Progenitor cell of endocrine pancreas (in vitro differentiated cells): ENCODE measurements around the gene CRYAA. TPM values are rescaled to one million over a fixed set of nuclear protein-coding genes. Genes with fewer than 3 reads are reported as not detected.

Experiments used
- DNase-seq: peaks from one replicate; pipeline ENCODE4 v3.0.0; 2021; ENCODE audit warnings: low spot score; ENCODE audit not compliant: unreplicated experiment
- H3K27ac Mint-ChIP-seq: 2 replicates; pipeline ENCODE4 v1.8.0; 2021; ENCODE audit warnings: mild to moderate bottlenecking, moderate library complexity, mixed read lengths
- H3K27me3 Mint-ChIP-seq: 2 replicates; pipeline ENCODE4 v1.8.0; 2021; ENCODE audit warnings: mixed read lengths
- H3K36me3 Mint-ChIP-seq: 2 replicates; pipeline ENCODE4 v1.8.0; 2022; ENCODE audit warnings: mixed read lengths; ENCODE audit not compliant: insufficient read depth
- H3K4me1 Mint-ChIP-seq: 2 replicates; pipeline ENCODE4 v1.8.0; 2021; ENCODE audit warnings: low read depth, mixed read lengths
- H3K4me3 Mint-ChIP-seq: 2 replicates; pipeline ENCODE4 v1.8.0; 2021; ENCODE audit warnings: low read depth, mild to moderate bottlenecking, moderate library complexity, mixed read lengths
- H3K9me3 Mint-ChIP-seq: 2 replicates; pipeline ENCODE4 v1.8.0; 2021; ENCODE audit warnings: low read depth, mixed read lengths
- total RNA-seq: library from RNA; stranded (reverse); gene quantifications from 2 replicates; pipeline ENCODE4 v1.2.1, GENCODE V29; 2021
- TF ChIP-seq, protein P1 (sequence below): fragments of 200-600 bp; sonication (generic); IDR thresholded peaks from one replicate; pipeline ENCODE4 v1.5.0; 2021; ENCODE audit warnings: antibody characterized with exemption, mild to moderate bottlenecking; ENCODE audit not compliant: unreplicated experiment

Gene CRYAA
- total RNA-seq, 1 donor from 2014 or later: not detected

DNA sequence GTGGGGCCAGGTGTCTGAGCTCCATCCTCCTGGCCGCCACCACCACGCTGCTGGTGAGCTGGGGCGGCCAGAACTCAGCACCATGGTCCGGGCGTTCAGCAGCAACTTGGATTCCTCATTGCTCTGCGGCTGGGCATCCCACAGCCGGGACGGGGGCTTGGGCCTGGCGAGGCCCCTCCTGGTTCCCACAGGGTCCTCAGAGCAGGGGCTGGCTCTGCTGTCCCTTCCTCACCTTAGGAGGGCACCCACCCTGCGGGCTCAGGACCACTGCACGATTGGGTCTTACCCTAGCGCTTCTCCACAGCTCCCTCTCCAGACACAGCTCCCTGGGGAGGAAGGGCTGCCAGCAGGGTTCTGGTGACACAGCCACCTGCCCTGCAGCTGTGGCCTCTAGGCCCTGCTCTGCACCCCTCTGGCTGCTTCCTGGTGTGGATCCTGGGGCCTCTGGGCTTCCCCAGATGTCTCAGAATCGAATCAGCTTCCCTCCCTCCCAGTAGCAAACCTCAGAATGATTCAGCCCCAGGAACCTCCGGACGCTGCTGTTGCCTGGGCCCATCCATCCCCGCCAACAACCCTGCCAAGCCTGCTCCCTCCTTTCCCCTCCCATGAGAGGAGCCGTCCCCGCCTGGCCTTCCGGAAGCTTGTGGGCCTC, 25.0 kb downstream of the CRYAA start:
- Mint-ChIP-seq H3K4me3 (no peak overlapping the region), H3K9me3 (peaks cover 6% of the 10 kb centered on the region), H3K4me1 (peaks cover 20% of the 10 kb centered on the region)

DNA sequence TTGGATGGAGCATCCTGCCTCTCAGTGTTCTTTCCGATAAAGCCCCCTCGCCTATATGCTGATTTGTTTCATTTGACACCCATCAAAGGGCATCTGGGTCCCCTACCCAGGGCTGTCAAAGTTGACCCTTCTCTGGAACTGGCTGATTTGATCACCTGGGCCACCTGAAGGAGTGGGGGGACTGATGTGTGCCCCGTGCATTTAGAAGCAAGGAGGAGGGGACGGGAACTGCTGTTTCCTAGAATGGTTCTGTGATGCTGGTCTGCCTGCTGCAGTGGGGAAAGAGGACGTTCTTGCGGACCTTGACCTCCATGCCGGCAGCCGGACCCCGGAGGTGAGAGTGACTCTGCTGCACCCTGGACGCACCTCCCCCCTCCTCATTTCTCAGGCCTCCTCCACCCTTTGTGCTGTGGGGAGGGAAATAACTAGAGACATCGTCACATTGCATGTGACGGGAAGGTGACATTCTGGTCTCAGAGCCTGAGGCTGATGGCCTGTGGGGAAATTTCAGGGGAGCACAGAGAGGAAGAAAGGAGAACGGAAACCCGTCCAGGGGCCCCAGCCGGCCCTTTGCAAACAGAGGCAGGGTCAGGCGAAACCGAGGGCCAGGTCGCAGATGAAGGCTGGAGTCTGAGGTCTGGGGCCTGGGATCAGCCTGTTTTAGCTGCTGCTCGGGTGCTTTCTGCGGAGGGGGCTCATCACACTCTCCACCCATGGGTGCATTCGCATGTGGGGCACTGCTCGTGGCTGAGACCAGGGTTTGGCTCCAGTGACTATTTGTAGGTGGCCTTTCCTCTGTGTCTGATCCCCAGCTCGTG, 25.7 kb downstream of the CRYAA start:
- Mint-ChIP-seq H3K36me3 (no peaks in the 10 kb centered on the region), H3K4me3 (no peak overlapping the region), H3K27me3 (peaks cover 43% of the 10 kb centered on the region), H3K4me1 (peaks cover 20% of the 10 kb centered on the region), H3K27ac (peak overlapping the region; percentile 39), H3K9me3 (peaks cover 6% of the 10 kb centered on the region)
- TF ChIP-seq, protein P1, sequence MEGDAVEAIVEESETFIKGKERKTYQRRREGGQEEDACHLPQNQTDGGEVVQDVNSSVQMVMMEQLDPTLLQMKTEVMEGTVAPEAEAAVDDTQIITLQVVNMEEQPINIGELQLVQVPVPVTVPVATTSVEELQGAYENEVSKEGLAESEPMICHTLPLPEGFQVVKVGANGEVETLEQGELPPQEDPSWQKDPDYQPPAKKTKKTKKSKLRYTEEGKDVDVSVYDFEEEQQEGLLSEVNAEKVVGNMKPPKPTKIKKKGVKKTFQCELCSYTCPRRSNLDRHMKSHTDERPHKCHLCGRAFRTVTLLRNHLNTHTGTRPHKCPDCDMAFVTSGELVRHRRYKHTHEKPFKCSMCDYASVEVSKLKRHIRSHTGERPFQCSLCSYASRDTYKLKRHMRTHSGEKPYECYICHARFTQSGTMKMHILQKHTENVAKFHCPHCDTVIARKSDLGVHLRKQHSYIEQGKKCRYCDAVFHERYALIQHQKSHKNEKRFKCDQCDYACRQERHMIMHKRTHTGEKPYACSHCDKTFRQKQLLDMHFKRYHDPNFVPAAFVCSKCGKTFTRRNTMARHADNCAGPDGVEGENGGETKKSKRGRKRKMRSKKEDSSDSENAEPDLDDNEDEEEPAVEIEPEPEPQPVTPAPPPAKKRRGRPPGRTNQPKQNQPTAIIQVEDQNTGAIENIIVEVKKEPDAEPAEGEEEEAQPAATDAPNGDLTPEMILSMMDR: no peak
- peak; percentile 8 for DNase-seq

More for the DNA sequence above, 25.0 kb downstream of the CRYAA start:
- TF ChIP-seq, protein P1: no peak
- no peak overlapping the region for H3K27ac Mint-ChIP-seq
- H3K36me3 Mint-ChIP-seq: no peaks in the 10 kb centered on the region
- DNase-seq: peak; percentile 8
- H3K27me3 Mint-ChIP-seq: peaks cover 43% of the 10 kb centered on the region

DNA sequence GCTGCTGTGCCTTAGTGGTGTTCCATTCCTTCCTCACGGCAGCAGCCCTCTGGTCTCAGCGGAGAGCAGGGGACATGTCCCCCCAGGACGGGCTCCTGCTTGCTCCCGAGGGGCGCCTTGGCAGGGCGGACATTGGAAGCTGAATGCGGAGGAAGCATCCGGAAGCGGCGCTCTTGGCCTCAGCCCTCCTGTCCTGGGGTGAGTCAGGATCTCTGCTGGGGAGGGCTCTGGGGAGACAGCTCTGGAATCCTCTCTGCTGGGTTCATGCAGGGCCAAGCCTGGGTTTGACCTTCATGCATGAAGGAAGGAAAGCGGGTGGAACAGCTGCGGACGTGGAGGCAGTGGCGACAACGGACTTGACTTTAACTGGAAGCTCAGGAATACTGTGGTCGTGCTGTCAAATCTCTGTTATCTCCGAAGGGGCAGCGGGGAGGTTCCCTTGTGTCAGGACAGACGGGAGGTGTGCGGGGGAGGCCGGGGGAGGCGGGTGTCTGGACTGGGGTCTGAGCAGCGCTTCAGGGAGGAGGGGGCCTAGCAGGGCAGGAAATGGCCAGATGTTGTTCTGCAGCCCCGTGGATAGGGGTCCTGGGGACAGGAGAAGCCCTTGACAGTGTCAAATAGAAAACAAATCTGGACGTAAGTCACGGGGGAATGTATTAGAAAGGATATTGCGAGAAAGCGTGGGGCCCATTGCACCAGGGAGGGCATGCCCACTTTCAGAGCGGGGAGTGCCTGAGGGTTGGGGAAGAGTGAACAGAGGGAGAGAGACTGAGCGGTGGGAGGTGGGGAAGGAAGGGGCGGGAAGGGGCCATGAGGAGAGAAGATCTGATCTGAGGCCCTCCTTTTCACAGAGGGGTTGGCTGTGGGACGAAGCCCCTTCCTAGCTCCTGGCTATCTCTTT, 26.6 kb downstream of the CRYAA start:
- peaks cover 10% of the 10 kb centered on the region for H3K9me3 Mint-ChIP-seq
- no peak overlapping the region for H3K27ac Mint-ChIP-seq
- DNase-seq: peak; percentile 6

DNA sequence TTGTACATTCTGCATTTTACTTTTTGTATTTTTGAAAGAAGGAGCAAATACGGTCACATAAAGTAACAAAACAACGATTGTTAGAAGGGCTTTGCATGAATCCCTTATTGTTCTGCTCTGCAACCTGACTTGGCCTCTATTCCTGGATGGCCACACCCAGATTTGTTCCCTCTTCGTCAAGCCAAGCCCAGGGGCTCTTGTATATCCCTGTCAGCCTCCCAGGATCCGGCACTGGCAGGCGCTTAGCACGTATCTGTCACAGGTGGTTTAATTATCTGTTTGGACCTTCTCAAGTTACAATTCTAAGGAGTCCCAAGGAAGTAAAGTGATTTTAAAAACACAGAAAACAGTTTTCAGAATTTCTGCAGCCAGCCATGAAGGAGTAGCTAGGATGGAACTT, 28.0 kb downstream of the CRYAA start:
- Mint-ChIP-seq H3K4me1 (peaks cover 20% of the 10 kb centered on the region), H3K27me3 (peaks cover 32% of the 10 kb centered on the region), H3K27ac (peak overlapping the region; percentile 1), H3K9me3 (peaks cover 16% of the 10 kb centered on the region), H3K4me3 (no peak overlapping the region), H3K36me3 (no peaks in the 10 kb centered on the region)
- peak; percentile 3 for DNase-seq
- TF ChIP-seq, protein P1: no peak

More for the DNA sequence above, 26.6 kb downstream of the CRYAA start:
- H3K4me1 Mint-ChIP-seq: peaks cover 20% of the 10 kb centered on the region
- H3K4me3 Mint-ChIP-seq: no peak overlapping the region
- no peaks in the 10 kb centered on the region for H3K36me3 Mint-ChIP-seq
- TF ChIP-seq, protein P1: no peak
- H3K27me3 Mint-ChIP-seq: peaks cover 38% of the 10 kb centered on the region

DNA sequence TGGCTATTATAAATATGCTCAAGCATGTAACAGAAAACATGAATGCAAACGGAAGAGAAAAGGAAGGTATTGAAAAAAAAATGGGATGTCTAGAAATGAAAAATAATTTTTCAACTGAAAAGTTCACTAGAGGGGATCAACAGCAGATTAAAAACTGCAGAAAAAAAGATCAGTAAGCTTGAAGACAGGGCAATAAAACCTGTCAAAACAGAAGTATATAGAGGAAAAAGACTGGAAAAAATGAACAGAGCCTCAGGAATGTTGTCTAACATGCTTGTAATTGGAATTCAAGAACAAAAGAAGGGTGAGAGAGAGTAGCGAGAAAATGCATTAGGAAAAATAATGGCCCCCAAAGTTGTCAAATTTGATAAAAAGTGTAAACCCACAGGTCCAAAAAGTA, 29.6 kb downstream of the CRYAA start:
- TF ChIP-seq, protein P1: no peak
- H3K36me3 Mint-ChIP-seq: no peaks in the 10 kb centered on the region
- peaks cover 19% of the 10 kb centered on the region for H3K9me3 Mint-ChIP-seq
- H3K4me1 Mint-ChIP-seq: peaks cover 20% of the 10 kb centered on the region
- H3K27ac Mint-ChIP-seq: no peak overlapping the region
- DNase-seq: no peak
- H3K4me3 Mint-ChIP-seq: no peak overlapping the region
- H3K27me3 Mint-ChIP-seq: peaks cover 16% of the 10 kb centered on the region
